GM12872 (cell line): Measurements from ENCODE around the gene SSH2.

Experiments used
- TF ChIP-seq, protein P1 (sequence below): IDR thresholded peaks from 3 replicates; pipeline ENCODE4 v1.5.1; 2011; ENCODE audit warnings: low read depth, mild to moderate bottlenecking, low read length, moderate library complexity; ENCODE audit not compliant: insufficient read depth

The SSH2 gene

DNA sequence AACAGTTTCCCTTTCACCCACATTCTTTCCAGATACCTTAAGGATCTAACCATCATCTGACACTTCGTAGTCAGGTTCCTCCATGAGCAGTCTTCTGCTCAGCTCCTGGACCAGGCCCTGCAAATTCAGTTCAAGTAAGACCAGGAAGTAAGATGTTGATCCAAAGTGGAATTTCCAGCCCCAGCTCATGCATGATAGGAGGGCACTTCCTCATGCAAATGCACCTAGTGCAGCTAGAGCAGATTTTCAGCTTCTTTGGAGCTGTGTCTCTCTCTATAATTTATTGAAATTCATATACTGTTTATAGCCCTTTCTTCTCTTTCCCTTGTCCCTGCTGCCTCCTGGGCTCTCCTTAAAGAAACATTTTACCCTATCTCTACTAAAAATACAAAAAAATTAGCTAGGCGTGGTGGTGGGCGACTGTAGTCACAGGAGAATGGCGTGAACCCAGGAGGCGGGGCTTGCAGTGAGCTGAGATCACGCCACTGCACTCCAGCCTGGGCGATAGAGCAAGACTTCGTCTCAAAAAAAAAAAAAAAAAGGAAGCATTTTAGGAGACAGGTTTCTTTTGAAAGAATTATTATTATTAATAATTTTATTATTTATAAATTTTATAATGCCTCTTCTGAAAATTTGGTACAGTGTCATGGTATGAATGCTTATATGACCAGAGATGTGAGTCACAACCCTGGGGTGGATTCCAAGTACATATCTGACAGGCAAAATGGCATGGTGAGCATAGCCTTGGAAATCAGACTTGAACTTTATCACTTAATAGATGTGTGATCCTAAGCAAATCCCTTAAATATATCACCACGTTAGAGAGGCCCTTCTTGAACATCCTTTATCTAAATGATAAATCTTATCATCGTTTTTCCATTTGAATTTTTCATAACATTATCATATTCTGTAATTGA lies 94.3 kb downstream of the SSH2 start:
- TF ChIP-seq, protein P1, sequence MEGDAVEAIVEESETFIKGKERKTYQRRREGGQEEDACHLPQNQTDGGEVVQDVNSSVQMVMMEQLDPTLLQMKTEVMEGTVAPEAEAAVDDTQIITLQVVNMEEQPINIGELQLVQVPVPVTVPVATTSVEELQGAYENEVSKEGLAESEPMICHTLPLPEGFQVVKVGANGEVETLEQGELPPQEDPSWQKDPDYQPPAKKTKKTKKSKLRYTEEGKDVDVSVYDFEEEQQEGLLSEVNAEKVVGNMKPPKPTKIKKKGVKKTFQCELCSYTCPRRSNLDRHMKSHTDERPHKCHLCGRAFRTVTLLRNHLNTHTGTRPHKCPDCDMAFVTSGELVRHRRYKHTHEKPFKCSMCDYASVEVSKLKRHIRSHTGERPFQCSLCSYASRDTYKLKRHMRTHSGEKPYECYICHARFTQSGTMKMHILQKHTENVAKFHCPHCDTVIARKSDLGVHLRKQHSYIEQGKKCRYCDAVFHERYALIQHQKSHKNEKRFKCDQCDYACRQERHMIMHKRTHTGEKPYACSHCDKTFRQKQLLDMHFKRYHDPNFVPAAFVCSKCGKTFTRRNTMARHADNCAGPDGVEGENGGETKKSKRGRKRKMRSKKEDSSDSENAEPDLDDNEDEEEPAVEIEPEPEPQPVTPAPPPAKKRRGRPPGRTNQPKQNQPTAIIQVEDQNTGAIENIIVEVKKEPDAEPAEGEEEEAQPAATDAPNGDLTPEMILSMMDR = no peak

DNA sequence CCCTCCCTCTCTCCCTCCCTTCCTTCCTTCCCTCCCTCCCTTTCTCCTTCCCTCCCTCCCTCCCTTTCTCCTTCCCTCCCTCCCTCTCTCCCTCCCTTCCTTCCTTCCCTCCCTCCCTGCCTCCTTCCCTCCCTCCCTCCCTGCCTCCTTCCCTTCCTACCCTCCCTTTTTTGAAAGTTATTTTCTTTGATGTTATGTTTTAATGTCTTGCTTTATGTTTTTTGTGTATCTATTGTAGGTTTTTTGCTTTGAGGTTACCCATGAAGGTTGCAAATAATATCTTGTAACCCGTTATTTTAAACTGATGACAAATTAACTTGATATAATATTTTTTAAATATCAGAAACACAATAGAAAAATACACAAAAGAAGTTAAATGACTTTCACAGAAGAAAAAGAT lies 96.2 kb downstream of the SSH2 start:
- TF ChIP-seq, protein P1 = no peak

DNA sequence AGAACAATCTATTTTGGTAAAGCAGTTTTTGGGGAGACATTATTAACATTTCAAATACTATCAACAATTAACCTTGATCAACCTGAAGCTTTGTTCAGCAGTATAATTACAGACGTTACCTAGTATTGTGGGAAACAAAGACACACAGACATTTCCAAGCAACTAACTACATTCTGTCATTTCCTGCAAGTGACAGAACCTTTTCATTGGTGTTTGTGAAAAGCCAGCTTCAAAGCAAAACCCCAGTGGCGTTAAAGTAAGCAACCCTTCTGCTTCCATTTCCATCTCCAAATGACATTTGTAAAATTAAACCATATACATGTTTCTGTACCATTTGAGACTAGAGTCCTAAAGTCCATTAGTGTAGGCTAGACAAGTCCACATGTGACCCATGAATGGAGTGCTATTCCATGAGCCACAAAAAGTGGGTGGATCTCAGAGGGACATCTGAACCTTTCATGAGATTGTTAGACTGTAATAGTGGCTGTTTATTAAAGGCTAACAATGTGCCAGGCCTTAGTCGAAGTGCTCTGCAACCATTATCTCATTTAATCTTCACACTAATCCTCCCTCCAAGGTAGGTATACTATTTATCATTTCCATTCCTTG lies 101.2 kb downstream of the SSH2 start:
- TF ChIP-seq, protein P1 = no peak

DNA sequence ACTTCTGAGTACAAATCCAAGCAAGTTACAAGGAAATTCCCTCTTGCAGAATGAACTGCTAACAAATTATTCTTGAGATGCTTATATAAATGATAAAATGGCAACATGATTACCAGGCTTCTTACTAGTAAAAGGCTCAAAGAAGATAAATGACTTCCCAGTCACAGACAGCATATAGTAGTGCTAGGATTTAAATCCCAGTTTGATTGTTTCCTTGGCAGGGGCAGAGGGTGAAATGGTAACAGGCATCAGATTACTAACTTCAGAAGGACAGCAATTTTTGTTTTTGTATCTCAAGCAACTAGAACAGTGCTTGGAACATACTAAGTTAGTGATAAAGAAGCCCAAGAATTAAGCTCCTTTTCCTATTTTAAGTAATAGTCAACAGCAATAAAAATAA lies 102.8 kb downstream of the SSH2 start:
- TF ChIP-seq, protein P1 = no peak

DNA sequence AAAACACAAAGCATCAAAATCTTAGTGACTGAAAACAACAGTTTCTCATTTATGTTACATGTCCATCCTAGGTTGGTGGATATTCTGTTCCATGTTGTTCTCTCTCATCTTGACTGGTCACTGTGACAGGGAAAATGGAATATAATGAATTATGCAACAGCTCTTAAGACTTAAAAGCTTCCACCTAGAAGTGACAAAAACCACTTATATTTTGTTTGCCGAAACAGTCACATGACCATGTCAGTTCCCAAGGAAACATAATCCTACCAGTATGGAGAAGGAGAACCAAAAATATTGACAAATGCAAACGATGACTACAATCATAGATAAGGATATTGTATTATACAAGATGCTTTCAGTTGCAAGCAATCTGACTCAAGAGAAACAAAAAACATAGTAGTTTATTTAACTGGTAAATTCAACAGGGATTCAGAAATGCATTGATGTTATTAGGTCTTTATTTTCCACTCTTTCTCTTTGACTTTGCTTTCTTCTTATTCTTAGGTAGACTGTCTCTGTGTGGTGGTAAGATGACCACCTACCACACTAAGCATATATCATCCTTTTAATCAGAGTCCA lies 103.8 kb downstream of the SSH2 start:
- TF ChIP-seq, protein P1 = no peak

DNA sequence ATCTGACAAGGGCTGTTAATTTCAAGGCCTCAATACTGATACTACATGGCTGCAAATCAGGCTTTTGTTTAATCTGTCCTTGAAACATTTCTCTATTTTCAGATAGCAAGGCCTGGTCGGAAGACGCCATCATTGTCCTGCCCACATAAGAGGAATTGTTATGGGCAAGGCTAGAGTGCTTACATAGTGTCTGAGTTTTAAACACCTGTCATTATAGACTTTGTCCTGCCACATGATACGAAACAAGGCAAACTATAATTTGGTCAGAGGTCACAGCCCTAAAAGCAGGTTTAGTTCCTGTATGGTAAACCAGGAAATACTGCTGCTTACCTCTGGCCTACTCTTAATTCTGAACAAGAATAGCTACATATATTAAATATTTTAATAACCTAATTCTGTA lies 104.4 kb downstream of the SSH2 start:
- TF ChIP-seq, protein P1 = no peak

DNA sequence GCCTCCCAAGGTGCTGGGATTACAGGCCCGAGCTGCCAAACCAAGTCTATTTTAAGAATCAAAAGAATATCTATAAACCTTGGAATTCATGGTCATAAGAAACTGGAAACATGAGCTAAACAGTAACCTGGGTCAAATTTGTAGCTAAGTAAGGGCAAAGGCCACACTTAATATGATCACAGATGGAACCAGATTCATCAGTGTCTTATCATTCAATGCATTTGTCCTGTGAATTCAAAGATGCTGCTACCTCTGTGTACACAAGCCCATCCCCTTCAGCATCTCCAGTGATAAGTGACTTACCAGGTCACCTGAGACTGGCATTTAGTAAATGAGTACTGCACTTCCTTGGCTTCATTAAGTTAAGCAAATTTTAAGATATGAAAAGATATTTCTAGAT lies 108.1 kb downstream of the SSH2 start:
- TF ChIP-seq, protein P1 = no peak
